Right lobe of liver (tissue), 4 donors: Measurements from ENCODE around the gene LDLRAD4.

Experiments used
- POLR2A ChIP-seq: fragments of 450-650 bp; IDR thresholded peaks from one replicate; pipeline ENCODE4 v1.6.1; 2017; ENCODE audit warnings: antibody characterized with exemption, mild to moderate bottlenecking
- TF ChIP-seq, protein P1 (sequence below), 4 donors: fragments of 200-600 bp in 3 of 4; fragments of 450-650 bp in 1 of 4; IDR thresholded peaks; one replicate each; pipeline versions ENCODE4 v1.5.1 to v1.8.0; 2016 to 2022; ENCODE audit warnings: antibody characterized with exemption in 4 of 4, mild to moderate bottlenecking in 2 of 4
- donor health status: DM: no; HTN: no; CAD: no.
- donor health status: DM: no; HTN: no; CAD: no.
- donor health status: DM: no; HTN: yes; CAD: no.

GRCh38 chr18:13181765-13182164, 36.8 kb upstream of the LDLRAD4 start:
- TF ChIP-seq, protein P1, sequence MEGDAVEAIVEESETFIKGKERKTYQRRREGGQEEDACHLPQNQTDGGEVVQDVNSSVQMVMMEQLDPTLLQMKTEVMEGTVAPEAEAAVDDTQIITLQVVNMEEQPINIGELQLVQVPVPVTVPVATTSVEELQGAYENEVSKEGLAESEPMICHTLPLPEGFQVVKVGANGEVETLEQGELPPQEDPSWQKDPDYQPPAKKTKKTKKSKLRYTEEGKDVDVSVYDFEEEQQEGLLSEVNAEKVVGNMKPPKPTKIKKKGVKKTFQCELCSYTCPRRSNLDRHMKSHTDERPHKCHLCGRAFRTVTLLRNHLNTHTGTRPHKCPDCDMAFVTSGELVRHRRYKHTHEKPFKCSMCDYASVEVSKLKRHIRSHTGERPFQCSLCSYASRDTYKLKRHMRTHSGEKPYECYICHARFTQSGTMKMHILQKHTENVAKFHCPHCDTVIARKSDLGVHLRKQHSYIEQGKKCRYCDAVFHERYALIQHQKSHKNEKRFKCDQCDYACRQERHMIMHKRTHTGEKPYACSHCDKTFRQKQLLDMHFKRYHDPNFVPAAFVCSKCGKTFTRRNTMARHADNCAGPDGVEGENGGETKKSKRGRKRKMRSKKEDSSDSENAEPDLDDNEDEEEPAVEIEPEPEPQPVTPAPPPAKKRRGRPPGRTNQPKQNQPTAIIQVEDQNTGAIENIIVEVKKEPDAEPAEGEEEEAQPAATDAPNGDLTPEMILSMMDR (IDR thresholded peaks at IDR 0.05) = no peak
- TF ChIP-seq POLR2A = no peak
